ENCODE results near the gene FAM118A.
"Not testable (repeated sequence)": the region's sequence is repeated elsewhere in the genome, so short reads cannot be mapped to it uniquely, and the experiment has no call there.

FAM118A gene

GRCh38 chr22:45295004-45295403 is 14.7 kb upstream of the FAM118A start:
- H3K9ac ChIP-seq (ENCODE audit: low read depth in 1 of 2, low read length in 2 of 2); H3K36me3 ChIP-seq (ENCODE audit: control insufficient read depth in 2 of 2, insufficient read depth in 2 of 2, low read length in 2 of 2); H3K27ac ChIP-seq (ENCODE audit: low read depth in 2 of 2, low read length in 2 of 2); H3K4me3 ChIP-seq (ENCODE audit: low read length in 2 of 2); H3K27me3 ChIP-seq (ENCODE audit: control insufficient read depth in 2 of 2, insufficient read depth in 2 of 2, low read length in 2 of 2); H3K9me3 ChIP-seq (ENCODE audit: control insufficient read depth in 2 of 2, low read length in 2 of 2): not testable (repeated sequence)
- peaks cover 3 to 12% of the 10 kb centered on the region in 2 donors for H3K4me1 ChIP-seq (ENCODE audit: control insufficient read depth in 2 of 2, insufficient read depth in 2 of 2, low read length in 2 of 2)

GRCh38 chr22:45295492-45295891 is 14.2 kb upstream of the FAM118A start:
- H3K4me3 ChIP-seq (ENCODE audit: low read length in 2 of 2), result no peak overlapping the region
- peaks cover 3 to 8% of the 10 kb centered on the region in 2 donors for H3K4me1 ChIP-seq (ENCODE audit: control insufficient read depth in 2 of 2, insufficient read depth in 2 of 2, low read length in 2 of 2)
- H3K27ac ChIP-seq (ENCODE audit: low read depth in 2 of 2, low read length in 2 of 2), result no peak overlapping the region
- H3K27me3 ChIP-seq (ENCODE audit: control insufficient read depth in 2 of 2, insufficient read depth in 2 of 2, low read length in 2 of 2), result no peaks in the 10 kb centered on the region
- H3K9me3 ChIP-seq (ENCODE audit: control insufficient read depth in 2 of 2, low read length in 2 of 2), result no peaks in the 10 kb centered on the region
- H3K9ac ChIP-seq (ENCODE audit: low read depth in 1 of 2, low read length in 2 of 2), result no peak overlapping the region
- no peaks in the 10 kb centered on the region for H3K36me3 ChIP-seq (ENCODE audit: control insufficient read depth in 2 of 2, insufficient read depth in 2 of 2, low read length in 2 of 2)

DNA sequence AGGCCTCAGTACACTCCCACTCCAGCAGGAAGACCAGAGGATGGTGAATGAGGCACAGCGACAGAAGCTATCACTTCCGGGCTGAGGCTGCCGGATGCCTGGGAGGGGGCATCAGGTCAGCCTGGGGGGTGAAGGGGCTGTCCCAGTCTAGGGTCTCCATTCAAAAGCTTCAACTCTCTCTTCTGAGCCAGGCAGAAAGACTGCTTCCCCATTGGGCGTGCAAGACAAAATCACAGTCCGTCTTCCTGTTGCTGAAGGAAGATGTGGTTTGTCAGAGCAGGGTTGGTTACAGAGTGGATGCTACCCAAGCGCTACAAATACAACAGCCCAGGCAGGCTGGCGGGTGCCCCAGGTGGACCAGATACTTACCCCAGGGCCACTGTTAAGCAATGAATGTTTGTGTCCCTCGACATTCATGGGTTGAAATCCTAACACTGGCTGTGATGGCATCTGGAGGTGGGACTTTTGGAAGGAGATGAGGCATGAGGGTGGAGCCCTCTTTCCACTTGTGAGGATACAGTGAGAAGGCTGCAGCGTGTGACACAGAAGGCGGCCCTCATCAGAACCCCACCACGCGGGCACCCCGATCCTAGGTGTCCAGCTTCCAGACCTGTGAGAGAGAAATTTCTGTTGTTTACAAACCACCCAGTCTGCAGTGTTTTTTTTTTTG is 13.0 kb upstream of the FAM118A start:
- Histone ChIP-seq H3K36me3 (ENCODE audit: control insufficient read depth in 2 of 2, insufficient read depth in 2 of 2, low read length in 2 of 2) (no peaks in the 10 kb centered on the region), H3K4me1 (ENCODE audit: control insufficient read depth in 2 of 2, insufficient read depth in 2 of 2, low read length in 2 of 2) (peaks cover 0 to 5% of the 10 kb centered on the region in 2 donors), H3K4me3 (ENCODE audit: low read length in 2 of 2) (no peak overlapping the region), H3K27ac (ENCODE audit: low read depth in 2 of 2, low read length in 2 of 2) (no peak overlapping the region), H3K9ac (ENCODE audit: low read depth in 1 of 2, low read length in 2 of 2) (no peak overlapping the region), H3K9me3 (ENCODE audit: control insufficient read depth in 2 of 2, low read length in 2 of 2) (no peaks in the 10 kb centered on the region), H3K27me3 (ENCODE audit: control insufficient read depth in 2 of 2, insufficient read depth in 2 of 2, low read length in 2 of 2) (no peaks in the 10 kb centered on the region)

GRCh38 chr22:45298934-45299505 is 10.7 kb upstream of the FAM118A start:
- H3K4me3 ChIP-seq (ENCODE audit: low read length in 2 of 2), result no peak overlapping the region
- no peaks in the 10 kb centered on the region for H3K27me3 ChIP-seq (ENCODE audit: control insufficient read depth in 2 of 2, insufficient read depth in 2 of 2, low read length in 2 of 2)
- H3K9me3 ChIP-seq (ENCODE audit: control insufficient read depth in 2 of 2, low read length in 2 of 2), result no peaks in the 10 kb centered on the region
- no peak overlapping the region for H3K27ac ChIP-seq (ENCODE audit: low read depth in 2 of 2, low read length in 2 of 2)
- H3K36me3 ChIP-seq (ENCODE audit: control insufficient read depth in 2 of 2, insufficient read depth in 2 of 2, low read length in 2 of 2), result no peaks in the 10 kb centered on the region
- peaks cover 0 to 6% of the 10 kb centered on the region in 2 donors for H3K4me1 ChIP-seq (ENCODE audit: control insufficient read depth in 2 of 2, insufficient read depth in 2 of 2, low read length in 2 of 2)
- H3K9ac ChIP-seq (ENCODE audit: low read depth in 1 of 2, low read length in 2 of 2), result no peak overlapping the region

GRCh38 chr22:45302751-45303150 is 7.0 kb upstream of the FAM118A start:
- no peaks in the 10 kb centered on the region for H3K27me3 ChIP-seq (ENCODE audit: control insufficient read depth in 2 of 2, insufficient read depth in 2 of 2, low read length in 2 of 2)
- peak overlapping the region; percentile 78 to 81 for H3K27ac ChIP-seq (ENCODE audit: low read depth in 2 of 2, low read length in 2 of 2)
- H3K9ac ChIP-seq (ENCODE audit: low read depth in 1 of 2, low read length in 2 of 2), result peak overlapping the region; percentile 50 to 60
- no peak overlapping the region for H3K4me3 ChIP-seq (ENCODE audit: low read length in 2 of 2)
- H3K36me3 ChIP-seq (ENCODE audit: control insufficient read depth in 2 of 2, insufficient read depth in 2 of 2, low read length in 2 of 2), result no peaks in the 10 kb centered on the region
- peaks cover 3 to 11% of the 10 kb centered on the region in 2 donors for H3K4me1 ChIP-seq (ENCODE audit: control insufficient read depth in 2 of 2, insufficient read depth in 2 of 2, low read length in 2 of 2)
- no peaks in the 10 kb centered on the region for H3K9me3 ChIP-seq (ENCODE audit: control insufficient read depth in 2 of 2, low read length in 2 of 2)

DNA sequence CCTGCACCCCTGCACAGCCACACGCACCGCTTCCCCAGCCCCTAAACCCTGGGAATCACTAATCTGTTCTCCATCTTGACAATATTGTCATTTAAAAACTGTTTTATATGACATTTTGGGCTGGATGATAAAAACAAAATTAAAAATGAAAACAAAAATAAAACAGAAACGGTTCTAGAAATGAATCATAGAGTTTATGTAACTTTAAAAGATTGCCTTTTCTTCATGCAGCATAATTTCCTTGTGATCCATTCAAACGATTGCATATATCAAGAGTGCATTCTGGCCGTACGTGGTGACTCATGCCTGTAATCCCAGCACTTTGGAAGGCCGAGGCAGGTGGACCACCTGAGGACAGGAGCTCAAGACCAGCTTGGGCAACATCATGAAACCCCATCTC is 6.6 kb upstream of the FAM118A start:
- Histone ChIP-seq H3K27me3 (ENCODE audit: control insufficient read depth in 2 of 2, insufficient read depth in 2 of 2, low read length in 2 of 2) (no peaks in the 10 kb centered on the region), H3K27ac (ENCODE audit: low read depth in 2 of 2, low read length in 2 of 2) (peak overlapping the region; percentile 78 to 81), H3K4me1 (ENCODE audit: control insufficient read depth in 2 of 2, insufficient read depth in 2 of 2, low read length in 2 of 2) (peaks cover 3 to 11% of the 10 kb centered on the region in 2 donors), H3K4me3 (ENCODE audit: low read length in 2 of 2) (no peak overlapping the region), H3K9me3 (ENCODE audit: control insufficient read depth in 2 of 2, low read length in 2 of 2) (no peaks in the 10 kb centered on the region), H3K9ac (ENCODE audit: low read depth in 1 of 2, low read length in 2 of 2) (peak overlapping the region; percentile 50 to 60), H3K36me3 (ENCODE audit: control insufficient read depth in 2 of 2, insufficient read depth in 2 of 2, low read length in 2 of 2) (no peaks in the 10 kb centered on the region)

DNA sequence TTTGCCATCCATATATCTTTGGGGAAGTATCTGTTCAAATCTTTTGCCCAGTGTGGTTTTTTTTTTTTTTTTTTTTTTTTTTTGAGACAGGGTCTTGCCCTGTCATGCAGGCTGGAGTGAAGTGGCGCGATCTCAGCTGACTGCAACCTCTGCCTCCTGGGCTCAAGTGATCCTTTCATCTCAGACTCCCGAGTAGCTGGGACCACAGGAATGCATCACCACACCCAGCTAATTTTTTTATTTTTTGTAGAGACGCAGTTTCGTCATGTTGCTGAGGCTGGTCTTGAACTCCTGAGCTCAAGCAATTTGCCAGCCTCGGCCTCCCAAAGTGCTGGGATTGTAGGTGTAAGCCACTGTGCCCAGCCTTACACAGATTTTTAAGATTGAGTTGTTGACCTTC is 4.8 kb upstream of the FAM118A start:
- H3K27ac ChIP-seq (ENCODE audit: low read depth in 2 of 2, low read length in 2 of 2), result no peak overlapping the region
- no peaks in the 10 kb centered on the region for H3K36me3 ChIP-seq (ENCODE audit: control insufficient read depth in 2 of 2, insufficient read depth in 2 of 2, low read length in 2 of 2)
- no peaks in the 10 kb centered on the region for H3K27me3 ChIP-seq (ENCODE audit: control insufficient read depth in 2 of 2, insufficient read depth in 2 of 2, low read length in 2 of 2)
- H3K4me3 ChIP-seq (ENCODE audit: low read length in 2 of 2), result no peak overlapping the region
- H3K9me3 ChIP-seq (ENCODE audit: control insufficient read depth in 2 of 2, low read length in 2 of 2), result no peaks in the 10 kb centered on the region
- no peak overlapping the region for H3K9ac ChIP-seq (ENCODE audit: low read depth in 1 of 2, low read length in 2 of 2)
- H3K4me1 ChIP-seq (ENCODE audit: control insufficient read depth in 2 of 2, insufficient read depth in 2 of 2, low read length in 2 of 2), result peaks cover 13 to 23% of the 10 kb centered on the region in 2 donors

DNA sequence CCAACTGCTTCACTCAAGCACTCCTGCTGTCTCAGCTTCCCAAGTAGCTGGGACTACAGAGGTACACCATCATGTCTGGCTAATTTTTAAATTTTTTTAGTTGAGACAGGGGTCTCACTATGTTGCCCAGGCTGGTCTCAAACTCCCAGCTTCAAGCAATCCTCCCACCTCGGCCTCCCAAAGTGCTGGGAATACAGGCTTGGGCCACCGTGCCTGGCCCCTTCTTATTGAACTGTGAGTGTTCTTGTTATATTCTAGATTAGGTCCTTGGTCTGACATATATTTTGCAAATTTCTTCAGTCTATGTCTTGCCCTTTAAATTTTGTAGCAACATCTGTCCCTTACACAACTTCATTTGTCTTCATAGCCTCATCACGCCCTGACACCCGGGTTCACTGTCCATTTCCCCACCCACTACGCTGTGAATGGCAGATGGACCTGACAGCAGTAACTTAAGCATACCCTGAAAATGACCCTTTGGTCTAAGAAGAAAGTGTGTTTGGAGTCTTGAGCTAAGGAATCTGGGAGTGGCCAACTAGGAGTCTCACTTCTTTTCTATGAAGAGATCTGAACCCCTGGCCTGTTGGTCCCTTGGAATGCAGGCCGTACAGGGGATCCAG is 4.2 kb upstream of the FAM118A start:
- H3K4me1 ChIP-seq (ENCODE audit: control insufficient read depth in 2 of 2, insufficient read depth in 2 of 2, low read length in 2 of 2), result peaks cover 16 to 24% of the 10 kb centered on the region in 2 donors

DNA sequence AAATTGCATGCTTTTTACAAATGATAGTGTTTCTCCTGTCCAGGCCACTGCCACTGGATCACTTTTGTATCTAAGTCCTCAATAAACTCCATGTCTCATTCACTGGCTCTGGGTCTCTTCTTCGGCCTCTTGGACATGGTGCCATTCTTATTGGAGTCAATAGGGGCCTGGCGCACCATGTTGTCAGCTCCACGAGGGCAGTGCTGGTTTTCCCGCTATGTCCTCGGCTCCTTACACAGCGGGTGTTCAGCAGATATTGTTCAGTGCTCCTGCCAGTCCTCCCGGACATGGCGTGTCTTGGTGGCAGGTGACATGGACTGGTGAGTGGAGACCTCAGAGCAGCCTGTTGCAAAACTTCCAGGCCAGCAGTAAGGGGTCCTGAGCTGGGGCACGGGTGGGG is 3.6 kb upstream of the FAM118A start:
- H3K9me3 ChIP-seq (ENCODE audit: control insufficient read depth in 2 of 2, low read length in 2 of 2), result no peaks in the 10 kb centered on the region
- H3K27ac ChIP-seq (ENCODE audit: low read depth in 2 of 2, low read length in 2 of 2), result peak overlapping the region; percentile 5 to 79
- H3K4me1 ChIP-seq (ENCODE audit: control insufficient read depth in 2 of 2, insufficient read depth in 2 of 2, low read length in 2 of 2), result peaks cover 22 to 29% of the 10 kb centered on the region in 2 donors
- no peak overlapping the region for H3K4me3 ChIP-seq (ENCODE audit: low read length in 2 of 2)
- H3K36me3 ChIP-seq (ENCODE audit: control insufficient read depth in 2 of 2, insufficient read depth in 2 of 2, low read length in 2 of 2), result no peaks in the 10 kb centered on the region
- H3K9ac ChIP-seq (ENCODE audit: low read depth in 1 of 2, low read length in 2 of 2), result no peak overlapping the region
- no peaks in the 10 kb centered on the region for H3K27me3 ChIP-seq (ENCODE audit: control insufficient read depth in 2 of 2, insufficient read depth in 2 of 2, low read length in 2 of 2)

More for the DNA sequence above, 4.2 kb upstream of the FAM118A start:
- Histone ChIP-seq H3K9ac (ENCODE audit: low read depth in 1 of 2, low read length in 2 of 2) (no peak overlapping the region), H3K27me3 (ENCODE audit: control insufficient read depth in 2 of 2, insufficient read depth in 2 of 2, low read length in 2 of 2) (no peaks in the 10 kb centered on the region), H3K27ac (ENCODE audit: low read depth in 2 of 2, low read length in 2 of 2) (peak overlapping the region in 1 of 2 donors; percentile 79), H3K36me3 (ENCODE audit: control insufficient read depth in 2 of 2, insufficient read depth in 2 of 2, low read length in 2 of 2) (no peaks in the 10 kb centered on the region), H3K4me3 (ENCODE audit: low read length in 2 of 2) (no peak overlapping the region), H3K9me3 (ENCODE audit: control insufficient read depth in 2 of 2, low read length in 2 of 2) (no peaks in the 10 kb centered on the region)

- Histone ChIP-seq H3K4me1 (ENCODE audit: control insufficient read depth in 2 of 2, insufficient read depth in 2 of 2, low read length in 2 of 2) (peaks cover 24% of the 10 kb centered on the region in 2 donors), H3K27ac (ENCODE audit: low read depth in 2 of 2, low read length in 2 of 2) (peak overlapping the region; percentile 95 to 96), H3K36me3 (ENCODE audit: control insufficient read depth in 2 of 2, insufficient read depth in 2 of 2, low read length in 2 of 2) (peaks cover 0 to 6% of the 10 kb centered on the region in 2 donors), H3K9me3 (ENCODE audit: control insufficient read depth in 2 of 2, low read length in 2 of 2) (no peaks in the 10 kb centered on the region), H3K27me3 (ENCODE audit: control insufficient read depth in 2 of 2, insufficient read depth in 2 of 2, low read length in 2 of 2) (no peaks in the 10 kb centered on the region), H3K9ac (ENCODE audit: low read depth in 1 of 2, low read length in 2 of 2) (peak overlapping the region; percentile 82 to 85), H3K4me3 (ENCODE audit: low read length in 2 of 2) (peak overlapping the region; percentile 75 to 79)
Observed at GRCh38 chr22:45308391-45308956, 1.3 kb upstream of the FAM118A start.

Data from mucosa of rectum (tissue), 2 donors.